C4-2B (cell line): ENCODE results near the gene SERINC5.

Experiments used
- CTCF ChIP-seq: fragments of 450-650 bp; conservative IDR thresholded peaks from 2 replicates; pipeline ENCODE4 v1.5.1; 2017; ENCODE audit warnings: mild to moderate bottlenecking
- ZFX ChIP-seq: fragments of 450-650 bp; IDR thresholded peaks from 2 replicates; pipeline ENCODE4 v1.6.1; 2017

GRCh38 chr5:80151890-80152289 lies 104.0 kb downstream of the SERINC5 start:
- TF ChIP-seq CTCF (no peak), ZFX (no peak)
